ENCODE data around the gene GLT1D1.

GRCh38 chr12:128879898-128880764, 26.9 kb downstream of the GLT1D1 start:
- no peak for TF ChIP-seq CTCF (IDR thresholded peaks at IDR 0.05; ENCODE audit: extremely low read depth in 1 of 2, insufficient read depth in 1 of 2, low read depth in 1 of 2, low read length in 2 of 2)
- no peak for TF ChIP-seq EZH2 (IDR thresholded peaks at IDR 0.05; ENCODE audit: borderline replicate concordance, low read depth, low read length, severe bottlenecking)
- no peak for TF ChIP-seq MYC (IDR thresholded peaks at IDR 0.05; ENCODE audit: low read depth, low read length)

All from endothelial cell of umbilical vein (primary cell).